Measurements from ENCODE around the gene GSTM3.

DNA sequence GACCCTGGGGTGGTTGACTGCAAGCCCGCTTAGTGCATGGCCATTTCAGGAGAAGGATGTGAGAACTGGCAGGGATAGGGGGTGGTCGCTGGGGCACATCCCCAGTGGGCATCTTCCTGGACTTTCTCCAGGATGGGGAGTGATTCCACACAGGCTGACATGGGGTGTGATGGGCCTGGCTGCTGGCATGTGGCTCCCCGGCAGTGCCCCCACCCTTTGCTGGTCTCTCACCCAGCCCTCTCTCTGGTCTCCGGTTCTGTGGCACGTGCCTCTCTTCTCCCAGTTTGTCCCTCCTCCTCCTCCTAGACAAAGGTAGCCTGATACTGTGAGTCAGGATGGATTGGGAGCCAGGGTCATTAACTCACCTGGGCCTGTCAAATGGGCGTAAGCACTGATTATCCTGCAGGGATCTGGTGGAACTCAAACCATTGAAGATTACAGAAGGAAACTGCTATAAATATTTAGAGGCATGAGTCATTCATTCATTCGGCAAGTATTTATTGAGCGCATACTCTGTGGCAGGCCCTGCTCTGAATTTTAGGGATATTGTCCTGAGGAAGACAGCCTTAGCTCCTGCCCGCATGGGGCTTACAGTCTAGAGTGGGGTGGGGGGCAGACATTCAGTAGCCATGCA is 46.5 kb upstream of the GSTM3 start:
- no peak for TF ChIP-seq POLR2A (IDR thresholded peaks at IDR 0.05)
- TF ChIP-seq, protein P1, sequence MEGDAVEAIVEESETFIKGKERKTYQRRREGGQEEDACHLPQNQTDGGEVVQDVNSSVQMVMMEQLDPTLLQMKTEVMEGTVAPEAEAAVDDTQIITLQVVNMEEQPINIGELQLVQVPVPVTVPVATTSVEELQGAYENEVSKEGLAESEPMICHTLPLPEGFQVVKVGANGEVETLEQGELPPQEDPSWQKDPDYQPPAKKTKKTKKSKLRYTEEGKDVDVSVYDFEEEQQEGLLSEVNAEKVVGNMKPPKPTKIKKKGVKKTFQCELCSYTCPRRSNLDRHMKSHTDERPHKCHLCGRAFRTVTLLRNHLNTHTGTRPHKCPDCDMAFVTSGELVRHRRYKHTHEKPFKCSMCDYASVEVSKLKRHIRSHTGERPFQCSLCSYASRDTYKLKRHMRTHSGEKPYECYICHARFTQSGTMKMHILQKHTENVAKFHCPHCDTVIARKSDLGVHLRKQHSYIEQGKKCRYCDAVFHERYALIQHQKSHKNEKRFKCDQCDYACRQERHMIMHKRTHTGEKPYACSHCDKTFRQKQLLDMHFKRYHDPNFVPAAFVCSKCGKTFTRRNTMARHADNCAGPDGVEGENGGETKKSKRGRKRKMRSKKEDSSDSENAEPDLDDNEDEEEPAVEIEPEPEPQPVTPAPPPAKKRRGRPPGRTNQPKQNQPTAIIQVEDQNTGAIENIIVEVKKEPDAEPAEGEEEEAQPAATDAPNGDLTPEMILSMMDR (IDR thresholded peaks at IDR 0.05), result no peak

Data from body of pancreas (tissue), 4 donors.